Tibial artery (tissue), 4 donors: ENCODE data around the gene SLC16A4.

Experiments
- DNase-seq, 2 donors: peaks; one replicate each; pipeline ENCODE4 v3.0.0-alpha.2; 2019
- H3K27ac ChIP-seq, 2 donors: fragments of 200-600 bp; sonication (generic) in 1 of 2; 1 replicate in 1 of 2; 2 replicates in 1 of 2; pipeline ENCODE4 v1.5.1; 2018 to 2019; ENCODE audit warnings: mild to moderate bottlenecking in 1 of 2
- H3K27me3 ChIP-seq, 2 donors: fragments of 200-600 bp; sonication (generic) in 1 of 2; one replicate each; pipeline versions ENCODE4 v1.5.1 to v1.6.0; 2016 to 2019
- H3K36me3 ChIP-seq, 3 donors: fragments of 200-600 bp; sonication (generic) in 2 of 3; one replicate each; pipeline ENCODE4 v1.5.1; 2016 to 2019; ENCODE audit warnings: mild to moderate bottlenecking in 2 of 3
- H3K4me1 ChIP-seq, 4 donors: fragments of 200-600 bp; sonication (generic) in 2 of 4; 1 replicate in 3 of 4; 2 replicates in 1 of 4; pipeline ENCODE4 v1.5.1; 2016 to 2019
- H3K4me3 ChIP-seq, 2 donors: fragments of 200-600 bp; sonication (generic) in 1 of 2; 1 replicate in 1 of 2; 2 replicates in 1 of 2; pipeline ENCODE4 v1.5.1; 2018 to 2019; ENCODE audit warnings: mild to moderate bottlenecking in 2 of 2
- H3K9me3 ChIP-seq, 3 donors: fragments of 200-600 bp; sonication (generic) in 1 of 3; one replicate each; pipeline ENCODE4 v1.5.1; 2016 to 2019
- intact Hi-C: fragments of 100-400 bp; cut with DNase I; formaldehyde crosslinking; loops from one replicate; pipeline ENCODE4 v1.15.0; 2023; ENCODE audit warnings: low total_unique reads
- TF ChIP-seq, protein P1 (sequence below), 2 experiments: fragments of 200-600 bp in 1 of 2; fragments of 450-650 bp in 1 of 2; IDR thresholded peaks; one replicate each; pipeline ENCODE4 v1.5.1; 2017 to 2019; ENCODE audit warnings: antibody characterized with exemption in 2 of 2, mild to moderate bottlenecking in 1 of 2, moderate library complexity in 1 of 2

SLC16A4 gene

DNA sequence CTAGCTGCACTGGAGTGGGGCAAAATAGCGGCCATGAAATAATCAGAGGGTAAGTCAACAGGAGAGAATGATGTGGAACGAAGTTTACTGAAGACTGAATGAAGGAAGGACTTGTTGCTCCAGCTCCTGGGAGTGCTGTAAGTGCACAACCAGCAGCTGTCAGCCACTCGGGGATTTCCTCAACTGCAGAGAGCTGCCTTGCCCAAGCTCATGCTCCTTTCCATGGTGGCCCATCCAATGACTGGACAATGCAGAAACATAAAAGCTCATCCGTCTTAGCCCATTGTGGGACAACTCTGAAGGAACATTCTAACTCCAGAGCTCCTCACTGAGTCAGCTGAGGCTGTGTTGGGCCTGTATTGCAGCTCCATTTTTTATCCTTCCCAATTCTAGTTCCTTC lies 72.8 kb downstream of the SLC16A4 start:
- intact Hi-C loops = no loop called here
- H3K4me3 ChIP-seq = no peak overlapping the region
- TF ChIP-seq, protein P1, sequence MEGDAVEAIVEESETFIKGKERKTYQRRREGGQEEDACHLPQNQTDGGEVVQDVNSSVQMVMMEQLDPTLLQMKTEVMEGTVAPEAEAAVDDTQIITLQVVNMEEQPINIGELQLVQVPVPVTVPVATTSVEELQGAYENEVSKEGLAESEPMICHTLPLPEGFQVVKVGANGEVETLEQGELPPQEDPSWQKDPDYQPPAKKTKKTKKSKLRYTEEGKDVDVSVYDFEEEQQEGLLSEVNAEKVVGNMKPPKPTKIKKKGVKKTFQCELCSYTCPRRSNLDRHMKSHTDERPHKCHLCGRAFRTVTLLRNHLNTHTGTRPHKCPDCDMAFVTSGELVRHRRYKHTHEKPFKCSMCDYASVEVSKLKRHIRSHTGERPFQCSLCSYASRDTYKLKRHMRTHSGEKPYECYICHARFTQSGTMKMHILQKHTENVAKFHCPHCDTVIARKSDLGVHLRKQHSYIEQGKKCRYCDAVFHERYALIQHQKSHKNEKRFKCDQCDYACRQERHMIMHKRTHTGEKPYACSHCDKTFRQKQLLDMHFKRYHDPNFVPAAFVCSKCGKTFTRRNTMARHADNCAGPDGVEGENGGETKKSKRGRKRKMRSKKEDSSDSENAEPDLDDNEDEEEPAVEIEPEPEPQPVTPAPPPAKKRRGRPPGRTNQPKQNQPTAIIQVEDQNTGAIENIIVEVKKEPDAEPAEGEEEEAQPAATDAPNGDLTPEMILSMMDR (IDR thresholded peaks at IDR 0.05) = no peak

DNA sequence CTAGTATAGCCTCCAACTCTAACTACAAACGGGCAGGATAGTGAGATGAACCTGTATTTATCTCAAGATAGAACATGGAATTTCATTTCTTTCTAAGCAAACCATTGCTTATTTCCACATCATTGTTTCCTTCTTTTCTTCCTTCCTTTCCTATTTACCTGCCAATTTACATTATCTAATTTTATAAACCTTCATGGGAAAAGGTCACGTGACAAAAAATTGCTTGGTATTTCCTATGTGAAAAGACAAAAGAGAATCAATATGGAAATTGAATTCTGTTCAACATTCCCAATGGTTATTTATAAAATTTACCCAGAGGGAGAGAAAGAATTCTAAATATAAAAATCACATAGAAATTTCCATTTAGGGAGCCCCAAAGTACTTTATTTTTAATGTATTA lies 74.1 kb downstream of the SLC16A4 start:
- intact Hi-C loops = no loop called here
- H3K27me3 ChIP-seq = peaks cover 0 to 7% of the 10 kb centered on the region in 2 donors
- no peak for DNase-seq
- no peaks in the 10 kb centered on the region for H3K36me3 ChIP-seq
- no peaks in the 10 kb centered on the region for H3K9me3 ChIP-seq
- no peak overlapping the region for H3K27ac ChIP-seq
- peaks cover 0 to 10% (median 3%) of the 10 kb centered on the region in 4 donors for H3K4me1 ChIP-seq
- H3K4me3 ChIP-seq = no peak overlapping the region
- TF ChIP-seq, protein P1 (IDR thresholded peaks at IDR 0.05) = no peak

More for the DNA sequence above, 72.8 kb downstream of the SLC16A4 start:
- no peaks in the 10 kb centered on the region for H3K9me3 ChIP-seq
- DNase-seq = no peak
- peaks cover 0 to 7% of the 10 kb centered on the region in 2 donors for H3K27me3 ChIP-seq
- no peaks in the 10 kb centered on the region for H3K4me1 ChIP-seq
- H3K27ac ChIP-seq = no peak overlapping the region
- H3K36me3 ChIP-seq = no peaks in the 10 kb centered on the region
